Tibial nerve (tissue), 4 donors: Measurements from ENCODE around the gene FCHSD2. TPM values are rescaled to one million over a fixed set of nuclear protein-coding genes. Genes with fewer than 3 reads are reported as not detected.
"Not testable (repeated sequence)": the region's sequence is repeated elsewhere in the genome, so short reads cannot be mapped to it uniquely, and the experiment has no call there.

ENCODE experiments used
- DNase-seq, 2 donors: peaks; one replicate each; pipeline ENCODE4 v3.0.0-alpha.2; 2019; ENCODE audit warnings: low spot score in 2 of 2
- H3K27ac ChIP-seq, 4 donors: fragments of 200-600 bp; sonication (generic) in 3 of 4; one replicate each; pipeline ENCODE4 v1.5.1; 2017 to 2019; ENCODE audit warnings: mild to moderate bottlenecking in 1 of 4
- H3K27me3 ChIP-seq, 2 donors: fragments of 200-600 bp; sonication (generic) in 1 of 2; one replicate each; pipeline versions ENCODE4 v1.5.1 to v1.6.0; 2017 to 2019
- H3K36me3 ChIP-seq, 3 donors: fragments of 200-600 bp; sonication (generic); one replicate each; pipeline ENCODE4 v1.5.1; 2018 to 2019
- H3K4me1 ChIP-seq, 4 donors: fragments of 200-600 bp; sonication (generic) in 3 of 4; one replicate each; pipeline ENCODE4 v1.5.1; 2017 to 2019
- H3K4me3 ChIP-seq, 4 donors: fragments of 200-600 bp; sonication (generic) in 3 of 4; one replicate each; pipeline ENCODE4 v1.5.1; 2017 to 2019; ENCODE audit warnings: mild to moderate bottlenecking in 1 of 4, moderate library complexity in 1 of 4
- H3K9me3 ChIP-seq, 4 donors: fragments of 200-600 bp; sonication (generic) in 3 of 4; one replicate each; pipeline ENCODE4 v1.5.1; 2017 to 2019
- EP300 ChIP-seq, 2 donors: sonication (generic); formaldehyde crosslinking; IDR thresholded peaks; one replicate each; pipeline ENCODE4 v1.6.1; 2017; ENCODE audit warnings: antibody characterized with exemption in 2 of 2, mild to moderate bottlenecking in 1 of 2
- POLR2A ChIP-seq, 2 donors: fragments of 450-650 bp; IDR thresholded peaks; one replicate each; pipeline ENCODE4 v1.6.1; 2017; ENCODE audit warnings: antibody characterized with exemption in 2 of 2, mild to moderate bottlenecking in 2 of 2, moderate library complexity in 2 of 2
- WGBS, 2 donors: methylation state at CpG; one replicate each; pipeline ENCODE4 v1.1.5; 2018; 5-methylcytosine and 5-hydroxymethylcytosine counted together
- total RNA-seq, 4 donors: library from RNA; depleted of rRNA; stranded (reverse); fragments of >200 nt; gene quantifications; one replicate each; pipeline ENCODE4 v1.1.0, GENCODE V29; 2016
- TF ChIP-seq, protein P1 (sequence below), 5 experiments: fragments of 200-600 bp in 3 of 5; fragments of 450-650 bp in 2 of 5; sonication (generic) in 3 of 5; IDR thresholded peaks; one replicate each; pipeline ENCODE4 v1.5.1; 2016 to 2019; ENCODE audit warnings: antibody characterized with exemption in 5 of 5, mild to moderate bottlenecking in 3 of 5, moderate library complexity in 2 of 5

The FCHSD2 gene
- total RNA-seq, 4 donors from 2014 or later: 19.5 to 29.1 (median 22.8) TPM

DNA sequence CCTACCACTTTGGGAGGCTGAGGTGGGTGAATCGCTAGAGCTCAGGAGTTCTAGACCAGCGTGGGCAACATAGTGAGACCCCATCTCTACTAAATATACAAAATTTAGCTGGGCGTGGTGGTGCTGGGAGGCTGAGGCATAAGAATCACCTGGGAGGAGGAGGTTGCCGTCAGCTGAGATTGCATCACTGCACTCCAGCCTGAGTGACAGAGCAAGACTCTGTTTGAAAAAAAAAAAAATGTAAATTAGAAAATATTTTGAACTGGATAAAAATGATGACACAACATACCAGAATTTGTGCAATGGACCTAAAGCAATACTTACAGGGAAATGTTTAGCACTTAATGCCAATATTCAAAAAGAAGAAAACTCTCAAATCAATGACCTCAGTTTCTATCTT lies 281.5 kb downstream of the FCHSD2 start:
- TF ChIP-seq EP300 (IDR thresholded peaks at IDR 0.05) (no peak), POLR2A (IDR thresholded peaks at IDR 0.05) (no peak)
- TF ChIP-seq, protein P1, sequence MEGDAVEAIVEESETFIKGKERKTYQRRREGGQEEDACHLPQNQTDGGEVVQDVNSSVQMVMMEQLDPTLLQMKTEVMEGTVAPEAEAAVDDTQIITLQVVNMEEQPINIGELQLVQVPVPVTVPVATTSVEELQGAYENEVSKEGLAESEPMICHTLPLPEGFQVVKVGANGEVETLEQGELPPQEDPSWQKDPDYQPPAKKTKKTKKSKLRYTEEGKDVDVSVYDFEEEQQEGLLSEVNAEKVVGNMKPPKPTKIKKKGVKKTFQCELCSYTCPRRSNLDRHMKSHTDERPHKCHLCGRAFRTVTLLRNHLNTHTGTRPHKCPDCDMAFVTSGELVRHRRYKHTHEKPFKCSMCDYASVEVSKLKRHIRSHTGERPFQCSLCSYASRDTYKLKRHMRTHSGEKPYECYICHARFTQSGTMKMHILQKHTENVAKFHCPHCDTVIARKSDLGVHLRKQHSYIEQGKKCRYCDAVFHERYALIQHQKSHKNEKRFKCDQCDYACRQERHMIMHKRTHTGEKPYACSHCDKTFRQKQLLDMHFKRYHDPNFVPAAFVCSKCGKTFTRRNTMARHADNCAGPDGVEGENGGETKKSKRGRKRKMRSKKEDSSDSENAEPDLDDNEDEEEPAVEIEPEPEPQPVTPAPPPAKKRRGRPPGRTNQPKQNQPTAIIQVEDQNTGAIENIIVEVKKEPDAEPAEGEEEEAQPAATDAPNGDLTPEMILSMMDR (IDR thresholded peaks at IDR 0.05): no peak
- 96% methylated on average over 4 of the region's 4 CpGs for WGBS, 2 donors
- no peaks in the 10 kb centered on the region for H3K9me3 ChIP-seq
- H3K4me3 ChIP-seq: no peak overlapping the region
- DNase-seq: no peak
- H3K27ac ChIP-seq: no peak overlapping the region
- H3K36me3 ChIP-seq: no peaks in the 10 kb centered on the region
- H3K4me1 ChIP-seq: peaks cover 0 to 31% (median 15%) of the 10 kb centered on the region in 4 donors
- no peaks in the 10 kb centered on the region for H3K27me3 ChIP-seq

DNA sequence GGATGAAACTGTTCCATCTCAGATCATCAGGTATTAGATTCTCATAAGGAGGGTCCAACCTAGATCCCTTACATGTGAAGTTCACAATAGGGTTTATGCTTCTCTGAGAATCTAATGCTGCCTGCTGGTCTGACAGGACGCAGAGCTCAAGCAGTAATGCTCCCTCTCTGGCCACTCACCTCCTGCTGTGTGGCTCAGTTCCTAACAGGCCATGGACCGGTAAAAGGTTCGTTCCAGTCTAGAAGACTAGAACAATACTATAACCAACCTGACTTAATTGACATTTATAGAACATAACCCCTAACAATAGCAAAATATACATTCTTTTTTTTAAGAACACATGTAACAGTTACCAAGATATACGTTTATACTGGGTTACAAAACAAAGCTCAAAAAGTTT lies 282.1 kb downstream of the FCHSD2 start:
- Histone ChIP-seq H3K36me3 (no peaks in the 10 kb centered on the region), H3K27ac (no peak overlapping the region), H3K9me3 (no peaks in the 10 kb centered on the region), H3K27me3 (no peaks in the 10 kb centered on the region), H3K4me3 (no peak overlapping the region), H3K4me1 (peaks cover 0 to 26% (median 14%) of the 10 kb centered on the region in 4 donors)
- 93 to 94% methylated on average over 4 of the region's 4 CpGs for WGBS, 2 donors
- no peak for DNase-seq
- TF ChIP-seq POLR2A (IDR thresholded peaks at IDR 0.05): no peak
- TF ChIP-seq EP300 (IDR thresholded peaks at IDR 0.05): no peak
- TF ChIP-seq, protein P1 (IDR thresholded peaks at IDR 0.05): no peak

- 58 to 67% methylated on average over 3 of the region's 3 CpGs for WGBS, 2 donors
- H3K4me1 ChIP-seq: peaks cover 0 to 17% (median 8%) of the 10 kb centered on the region in 4 donors
- no peak for TF ChIP-seq POLR2A (IDR thresholded peaks at IDR 0.05)
- TF ChIP-seq, protein P1 (IDR thresholded peaks at IDR 0.05): no peak
- no peak overlapping the region for H3K27ac ChIP-seq
- H3K27me3 ChIP-seq: no peaks in the 10 kb centered on the region
- no peak overlapping the region for H3K4me3 ChIP-seq
- no peaks in the 10 kb centered on the region for H3K36me3 ChIP-seq
- H3K9me3 ChIP-seq: no peaks in the 10 kb centered on the region
- no peak for DNase-seq
These were observed 283.0 kb downstream of the FCHSD2 start for GRCh38 chr11:72859126-72859525.

DNA sequence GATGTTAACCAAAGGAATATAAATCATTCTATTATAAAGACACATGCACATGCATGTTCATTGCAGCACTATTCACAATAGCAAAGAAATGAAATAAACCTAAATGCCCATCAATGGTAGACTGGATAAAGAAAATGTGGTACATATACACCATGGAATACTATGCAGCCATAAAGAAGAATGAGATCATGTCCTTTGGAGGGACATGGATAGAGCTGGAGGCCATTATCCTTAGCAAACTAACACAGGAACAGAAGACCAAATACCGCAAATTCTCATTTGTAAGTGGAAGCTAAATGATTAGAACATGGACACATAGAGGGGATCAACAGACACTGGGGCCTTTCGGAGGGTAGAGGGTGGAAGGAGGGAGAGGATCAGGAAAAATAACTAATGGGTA lies 283.9 kb downstream of the FCHSD2 start:
- H3K27ac ChIP-seq, H3K27me3 ChIP-seq: not testable (repeated sequence)
- WGBS, 2 donors: 95 to 98% methylated on average over 2 of the region's 2 CpGs

DNA sequence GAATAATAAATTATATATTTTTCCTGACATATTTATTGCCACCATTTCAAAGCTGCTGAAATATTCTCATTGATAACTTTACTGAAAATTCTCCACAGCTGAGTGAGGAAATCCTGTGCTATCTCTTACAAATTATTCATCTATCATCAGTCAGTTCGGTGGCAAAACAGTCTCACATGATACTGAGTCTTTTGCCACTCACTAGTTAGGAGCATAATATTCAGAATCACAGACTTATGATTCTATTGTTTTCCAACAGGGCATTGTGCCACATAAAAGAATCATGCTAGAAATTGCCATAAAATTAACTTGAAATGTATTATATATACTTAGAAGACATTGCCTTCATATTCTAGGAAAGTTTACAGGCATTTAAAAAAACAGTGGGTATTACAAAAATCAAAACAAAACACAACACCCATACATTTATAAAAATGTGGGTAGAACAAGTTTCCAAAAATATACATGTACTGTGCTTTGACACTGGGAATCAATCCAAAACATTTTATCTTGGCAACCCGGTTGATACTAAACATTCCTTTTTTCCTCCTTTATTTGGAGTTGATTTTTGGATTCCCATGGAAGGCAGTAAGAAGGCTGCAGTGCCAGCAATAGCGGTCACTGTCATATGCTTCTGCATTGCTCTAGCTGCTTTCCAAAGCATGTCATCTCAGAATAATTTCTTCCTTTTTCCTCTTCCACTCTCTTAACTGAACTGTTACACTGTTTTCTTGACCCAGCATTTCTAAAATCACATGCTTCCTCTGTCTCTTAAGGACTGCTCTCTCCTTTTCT lies 285.4 kb downstream of the FCHSD2 start:
- no peak for DNase-seq
- Histone ChIP-seq H3K27me3 (no peaks in the 10 kb centered on the region), H3K9me3 (no peaks in the 10 kb centered on the region), H3K27ac (no peak overlapping the region), H3K36me3 (no peaks in the 10 kb centered on the region), H3K4me3 (no peak overlapping the region), H3K4me1 (peaks cover 0 to 13% (median 7%) of the 10 kb centered on the region in 4 donors)
- TF ChIP-seq, protein P1 (IDR thresholded peaks at IDR 0.05): no peak
- TF ChIP-seq EP300 (IDR thresholded peaks at IDR 0.05) (peak in 1 of 2 donors; percentile 9), POLR2A (IDR thresholded peaks at IDR 0.05) (no peak)
- 15% methylated on average over 3 of the region's 3 CpGs for WGBS, 2 donors

More for the DNA sequence above, 283.9 kb downstream of the FCHSD2 start:
- not testable (repeated sequence) for H3K9me3 ChIP-seq, H3K36me3 ChIP-seq, DNase-seq, H3K4me3 ChIP-seq
- peaks cover 0 to 13% (median 7%) of the 10 kb centered on the region in 4 donors for H3K4me1 ChIP-seq
